ENCODE data around the gene PEX6.

The PEX6 gene

DNA sequence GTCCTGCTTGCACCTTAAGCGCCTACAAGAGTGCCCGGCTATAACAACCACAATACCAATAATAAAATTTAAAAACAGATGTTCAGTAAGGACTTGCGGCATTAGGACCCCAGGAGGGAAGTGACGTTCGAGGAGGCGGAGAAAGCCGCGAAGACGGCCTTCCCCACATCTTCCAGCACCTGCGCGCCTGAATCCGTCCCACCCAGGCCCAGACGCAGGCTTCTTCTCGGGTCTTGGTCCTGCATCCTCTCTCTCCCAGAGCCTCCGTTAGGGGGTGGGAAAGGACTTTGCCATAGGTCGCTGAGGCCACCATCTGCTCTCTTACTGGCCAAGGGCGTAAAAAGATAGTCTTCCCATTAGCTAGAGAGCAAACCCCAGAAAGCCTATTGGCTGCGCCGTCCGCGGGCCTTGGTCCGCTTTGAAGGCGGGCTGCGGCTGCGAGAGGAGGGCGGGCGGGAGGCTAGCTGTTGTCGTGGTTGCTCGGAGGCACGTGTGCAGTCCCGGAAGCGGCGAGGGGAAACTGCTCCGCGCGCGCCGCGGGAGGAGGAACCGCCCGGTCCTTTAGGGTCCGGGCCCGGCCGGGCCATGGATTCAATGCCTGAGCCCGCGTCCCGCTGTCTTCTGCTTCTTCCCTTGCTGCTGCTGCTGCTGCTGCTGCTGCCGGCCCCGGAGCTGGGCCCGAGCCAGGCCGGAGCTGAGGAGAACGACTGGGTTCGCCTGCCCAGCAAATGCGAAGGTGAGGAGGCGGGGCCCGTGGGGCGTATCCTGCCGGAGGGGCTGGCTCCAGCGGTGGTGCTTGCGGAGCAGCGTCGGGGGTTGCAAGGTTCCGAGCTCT, 49.8 kb downstream of the PEX6 start, which contains the start of gene CNPY3:
Gene CNPY3, plus strand, starts transcription at position 495 of the 835 bp plus-strand sequence. Its CDS starts 91 bp downstream, at position 586.
- peak; percentile 95 for DNase-seq

DNA sequence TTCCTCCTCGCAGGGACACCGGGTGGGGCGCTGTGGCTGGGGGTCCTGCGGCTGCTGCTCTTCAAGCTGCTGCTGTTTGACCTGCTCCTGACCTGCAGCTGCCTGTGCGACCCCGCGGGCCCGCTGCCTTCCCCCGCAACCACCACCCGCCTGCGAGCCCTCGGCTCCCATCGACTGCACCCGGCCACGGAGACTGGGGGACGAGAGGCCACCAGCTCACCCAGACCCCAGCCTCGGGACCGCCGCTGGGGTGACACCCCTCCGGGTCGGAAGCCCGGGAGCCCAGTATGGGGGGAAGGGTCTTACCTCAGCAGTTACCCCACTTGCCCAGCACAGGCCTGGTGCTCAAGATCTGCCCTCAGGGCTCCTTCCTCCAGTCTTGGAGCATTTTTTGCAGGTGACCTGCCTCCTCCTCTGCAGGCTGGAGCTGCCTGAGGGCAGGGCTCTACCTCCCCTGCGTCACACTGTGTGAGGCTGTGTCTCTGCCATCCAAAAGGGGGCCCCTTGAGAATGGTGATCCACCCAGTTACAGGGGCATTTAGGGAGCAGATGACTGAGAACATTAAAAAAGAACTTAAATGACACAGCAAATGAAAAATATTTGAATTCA, 53.6 kb downstream of the PEX6 start:
- no peak for DNase-seq

DNA sequence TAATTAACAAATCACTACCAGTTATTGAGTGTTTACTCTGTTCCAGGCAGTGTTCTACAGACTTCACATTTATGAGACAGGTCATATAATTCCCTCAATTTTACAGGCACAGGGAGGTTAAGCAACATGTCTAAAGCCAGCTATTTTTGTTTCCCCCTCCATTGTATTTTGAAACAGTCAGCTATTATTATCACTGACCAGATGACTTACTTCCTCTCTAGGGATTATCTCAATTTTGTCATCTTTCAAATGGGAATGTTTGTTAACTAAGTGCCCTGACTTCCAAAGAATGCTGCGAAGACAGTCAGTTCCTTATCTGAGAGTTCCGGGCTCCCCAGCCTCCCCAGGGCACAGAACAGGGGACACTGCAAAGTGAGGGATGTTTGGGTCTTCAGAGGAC, 55.3 kb downstream of the PEX6 start:
- DNase-seq = no peak

DNA sequence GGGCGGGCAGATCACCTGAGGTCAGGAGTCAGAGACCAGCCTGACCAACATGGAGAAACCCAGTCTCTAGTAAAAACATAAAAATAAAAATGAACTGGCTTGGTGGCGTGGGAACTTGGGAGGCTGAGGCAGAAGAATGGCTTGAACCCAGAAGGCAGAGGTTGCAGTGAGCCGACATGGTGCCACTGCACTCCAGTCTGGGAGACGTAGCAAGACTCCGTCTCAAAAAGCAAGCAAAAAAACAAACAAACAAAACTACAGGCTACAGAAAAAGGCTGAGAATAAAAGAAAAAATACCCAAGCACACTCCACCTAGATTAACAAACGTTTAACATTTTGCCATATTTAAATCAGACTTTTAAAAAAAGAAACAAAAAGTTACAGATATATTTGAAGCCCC, 57.2 kb downstream of the PEX6 start:
- DNase-seq = no peak

DNA sequence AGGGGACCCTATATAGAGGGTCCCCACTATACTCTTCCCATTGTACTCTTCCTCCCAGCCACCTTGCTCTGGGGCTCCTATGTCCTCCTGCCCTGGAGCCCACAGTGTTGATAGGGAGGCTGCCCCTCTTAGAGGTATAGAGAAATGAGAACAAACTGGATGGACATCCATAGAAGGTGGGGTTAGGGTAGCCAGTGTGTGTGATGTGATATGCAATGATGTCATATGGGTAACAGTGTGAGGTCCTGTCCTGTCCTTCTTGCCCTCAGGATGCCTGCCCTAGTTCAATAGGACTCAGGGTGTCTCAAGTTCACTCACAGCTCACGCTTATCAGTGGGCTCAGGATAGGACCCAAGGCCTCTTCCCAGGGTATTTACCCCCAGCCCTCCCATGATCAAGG, 62.7 kb downstream of the PEX6 start:
- DNase-seq = no peak

DNA sequence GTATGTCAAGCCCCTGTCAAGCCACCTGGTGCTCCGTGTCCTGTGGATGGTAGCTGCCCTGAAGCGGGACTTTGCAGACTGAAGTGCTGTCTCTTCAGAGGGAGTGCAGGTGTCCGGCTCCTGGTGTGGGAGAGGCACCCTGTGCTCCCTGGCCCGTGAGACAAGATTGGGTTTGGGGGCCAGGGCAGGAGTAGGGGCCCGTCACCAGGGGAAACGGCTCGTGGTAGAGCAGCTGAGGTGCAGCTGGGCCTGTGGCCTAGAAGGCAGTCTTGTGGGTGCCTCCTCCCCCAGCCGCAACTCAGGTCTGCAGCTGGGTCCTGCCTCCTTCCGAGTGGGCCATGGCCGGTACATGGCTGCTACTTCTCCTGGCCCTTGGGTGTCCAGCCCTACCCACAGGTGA, 63.2 kb downstream of the PEX6 start, which contains the start of gene PTCRA:
Gene PTCRA, plus strand, starts transcription at position 322 of the 400 bp plus-strand sequence. Its CDS starts 17 bp downstream, at position 339.
- DNase-seq = no peak

DNA sequence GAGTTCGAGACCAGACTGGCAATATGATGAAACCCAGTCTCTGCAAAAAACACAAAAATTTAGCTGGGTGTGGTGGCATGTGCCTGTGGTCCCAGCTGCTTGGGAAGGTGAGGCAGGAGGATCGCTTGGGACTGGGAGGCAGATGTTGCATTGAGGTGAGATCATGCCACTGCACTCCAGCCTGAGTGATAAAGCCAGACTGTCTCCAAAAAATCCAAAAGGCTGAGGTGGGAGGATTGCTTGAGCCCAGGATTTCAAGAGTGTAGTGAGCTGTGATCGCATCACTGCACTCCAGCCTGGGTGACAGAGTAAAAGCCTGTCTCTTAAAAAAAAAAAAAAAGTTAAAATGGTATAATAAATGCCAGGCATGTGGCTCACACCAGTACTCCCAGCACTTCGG, 64.4 kb downstream of the PEX6 start:
- DNase-seq = no peak
